SK-N-SH (cell line): Measurements from ENCODE around the gene ALDH1L1. TPM values are rescaled to one million over a fixed set of nuclear protein-coding genes. Genes with fewer than 3 reads are reported as not detected.

Source experiments
- CTCF ChIA-PET: fragments of 300-600, 350-600 bp; formaldehyde crosslinking; extraction: SDS; loops from one replicate; lab custom pipeline; 2021; lab: Yijun Ruan, JAX
- POLR2A ChIA-PET: fragments of 350-600 bp; sonication (Branson Sonifier 250); formaldehyde crosslinking; extraction: SDS; loops from one replicate; lab custom pipeline; 2020; ENCODE audit warnings: antibody characterized with exemption, inconsistent platforms; lab: Yijun Ruan, JAX
- DNase-seq: peaks from one replicate; pipeline ENCODE4 v3.0.0; 2012
- H2AFZ ChIP-seq: fragments of 200-600 bp; sonication (generic); 2 replicates; pipeline ENCODE4 v1.8.1; 2016; ENCODE audit warnings: antibody characterized with exemption, mild to moderate bottlenecking, low read depth
- H3F3A ChIP-seq: fragments of 200-600 bp; sonication (generic); replicated peaks from 2 replicates; pipeline ENCODE3; 2016; ENCODE audit warnings: antibody characterized with exemption, mild to moderate bottlenecking; ENCODE audit not compliant: insufficient read depth
- H3K27ac ChIP-seq, 2 experiments: fragments of 200-500 bp in 1 of 2; fragments of 200-600 bp in 1 of 2; sonication (Bioruptor generic) in 1 of 2; sonication (generic), shearing (Covaris generic) in 1 of 2; 2 replicates each; pipeline versions ENCODE4 v1.5.1 to v1.6.1; 2014 to 2016; ENCODE audit warnings: low read depth in 2 of 2, inconsistent platforms in 1 of 2, low read length in 1 of 2, mild to moderate bottlenecking in 1 of 2, mixed read lengths in 1 of 2
- H3K27me3 ChIP-seq: fragments of 200-600 bp; sonication (generic), shearing (Covaris generic); 2 replicates; pipeline ENCODE4 v1.6.1; 2016; ENCODE audit warnings: mixed run types; ENCODE audit not compliant: insufficient read depth
- H3K36me3 ChIP-seq, 2 experiments: fragments of 200-500 bp in 1 of 2; fragments of 200-600 bp in 1 of 2; sonication (Bioruptor generic) in 1 of 2; sonication (generic) in 1 of 2; replicated peaks in 1 of 2; 2 replicates each; pipeline versions ENCODE3 to v1.5.1; 2014 to 2016; ENCODE audit warnings: low read length in 1 of 2, mild to moderate bottlenecking in 1 of 2; ENCODE audit not compliant: insufficient read depth in 2 of 2, control insufficient read depth in 1 of 2
- H3K4me1 ChIP-seq, 2 experiments: fragments of 200-500 bp in 1 of 2; fragments of 200-600 bp in 1 of 2; sonication (Bioruptor generic) in 1 of 2; sonication (generic), shearing (Covaris generic) in 1 of 2; 2 replicates each; pipeline versions ENCODE4 v1.5.1 to v1.6.1; 2014 to 2016; ENCODE audit warnings: low read depth in 1 of 2, low read length in 1 of 2, mixed run types in 1 of 2; ENCODE audit not compliant: insufficient read depth in 2 of 2, control insufficient read depth in 1 of 2
- H3K4me2 ChIP-seq: fragments of 200-600 bp; sonication (generic), shearing (Covaris generic); 2 replicates; pipeline ENCODE4 v1.6.1; 2017; ENCODE audit warnings: mixed run types
- H3K4me3 ChIP-seq, 2 experiments: fragments of 200-500 bp in 1 of 2; fragments of 200-600 bp in 1 of 2; sonication (Bioruptor generic) in 1 of 2; sonication (generic), shearing (Covaris generic) in 1 of 2; 2 replicates each; pipeline versions ENCODE4 v1.5.1 to v1.8.1; 2014 to 2016; ENCODE audit warnings: low read depth in 2 of 2, inconsistent platforms in 1 of 2, low read length in 1 of 2, mild to moderate bottlenecking in 1 of 2, mixed read lengths in 1 of 2, moderate library complexity in 1 of 2
- H3K79me2 ChIP-seq: fragments of 200-600 bp; sonication (generic); 2 replicates; pipeline ENCODE4 v1.8.1; 2017; ENCODE audit warnings: mild to moderate bottlenecking; ENCODE audit not compliant: insufficient read depth
- H3K9ac ChIP-seq: fragments of 200-600 bp; sonication (generic); 2 replicates; pipeline ENCODE4 v1.6.1; 2017; ENCODE audit warnings: mixed run types
- H3K9me2 ChIP-seq: fragments of 200-600 bp; sonication (generic); 2 replicates; pipeline ENCODE4 v1.6.1; 2017; ENCODE audit warnings: mixed run types
- H3K9me3 ChIP-seq: fragments of 200-600 bp; sonication (generic); 2 replicates; pipeline ENCODE4 v1.6.1; 2017; ENCODE audit warnings: mixed run types, mild to moderate bottlenecking, moderate library complexity
- H4K20me1 ChIP-seq: fragments of 200-600 bp; sonication (generic); 2 replicates; pipeline ENCODE4 v1.6.1; 2017; ENCODE audit warnings: mild to moderate bottlenecking, mixed run types; ENCODE audit not compliant: insufficient read depth
- CHD2 ChIP-seq: fragments of 150-350 bp; IDR thresholded peaks from 2 replicates; pipeline ENCODE4 v1.6.1; 2018; ENCODE audit warnings: low read length; ENCODE audit not compliant: partially characterized antibody
- ELF1 ChIP-seq: IDR thresholded peaks from 2 replicates; pipeline ENCODE4 v1.4.0; 2012
- EZH2phosphoT487 ChIP-seq: fragments of 200-600 bp; sonication (generic); IDR thresholded peaks from 2 replicates; pipeline ENCODE4 v1.6.1; 2017; ENCODE audit warnings: low read depth, mixed run types, mild to moderate bottlenecking, antibody characterized with exemption, moderate library complexity, borderline replicate concordance
- FOXM1 ChIP-seq: IDR thresholded peaks from 2 replicates; pipeline ENCODE4 v1.4.0; 2012; ENCODE audit warnings: low read depth, mild to moderate bottlenecking
- GABPA ChIP-seq: IDR thresholded peaks from 2 replicates; pipeline ENCODE4 v1.4.0; 2012; ENCODE audit warnings: low read depth, mild to moderate bottlenecking
- GATA2 ChIP-seq: sonication (generic); formaldehyde crosslinking; IDR thresholded peaks from 2 replicates; pipeline ENCODE4 v1.5.0; 2020; ENCODE audit warnings: mild to moderate bottlenecking, missing genetic modification reagents
- IRF3 ChIP-seq: fragments of 150-350 bp; IDR thresholded peaks from 2 replicates; pipeline ENCODE4 v1.6.1; 2016; ENCODE audit warnings: mild to moderate bottlenecking, low read depth, low read length
- JUND ChIP-seq: IDR thresholded peaks from 2 replicates; pipeline ENCODE4 v1.4.0; 2012
- NFIC ChIP-seq: IDR thresholded peaks from 2 replicates; pipeline ENCODE4 v1.4.0; 2012; ENCODE audit warnings: borderline replicate concordance
- POLR2AphosphoS5 ChIP-seq: IDR thresholded peaks from 2 replicates; pipeline ENCODE4 v1.6.1; 2012; ENCODE audit warnings: low read depth, low read length
- RCOR1 ChIP-seq: fragments of 150-350 bp; IDR thresholded peaks from 2 replicates; pipeline ENCODE4 v1.6.1; 2017; ENCODE audit warnings: antibody characterized with exemption, low read length
- RFX5 ChIP-seq: IDR thresholded peaks from 2 replicates; pipeline ENCODE4 v1.6.1; 2012; ENCODE audit warnings: mild to moderate bottlenecking, improper control_type of control experiment, low read length
- RXRA ChIP-seq: IDR thresholded peaks from 2 replicates; pipeline ENCODE4 v1.4.0; 2012; ENCODE audit warnings: low read depth, mild to moderate bottlenecking, borderline replicate concordance
- SMC3 ChIP-seq: IDR thresholded peaks from 2 replicates; pipeline ENCODE4 v1.6.1; 2012; ENCODE audit warnings: low read depth, low read length, improper control_type of control experiment
- TAF1 ChIP-seq: IDR thresholded peaks from 2 replicates; pipeline ENCODE4 v1.6.1; 2012; ENCODE audit warnings: low read depth, mild to moderate bottlenecking, low read length, moderate library complexity, borderline replicate concordance
- TEAD4 ChIP-seq: IDR thresholded peaks from 2 replicates; pipeline ENCODE4 v1.4.0; 2012; ENCODE audit warnings: mild to moderate bottlenecking, borderline replicate concordance; ENCODE audit not compliant: insufficient read depth
- USF2 ChIP-seq: fragments of 150-350 bp; IDR thresholded peaks from 2 replicates; pipeline ENCODE4 v1.6.1; 2017; ENCODE audit warnings: antibody characterized with exemption, low read length, low read depth, borderline replicate concordance
- WGBS: methylation state at CpG from one replicate; pipeline ENCODE4 v1.1.6; 2017; ENCODE audit warnings: low lambda C conversion rate; 5-methylcytosine and 5-hydroxymethylcytosine counted together
- polyA plus RNA-seq, 3 experiments: library from polyadenylated mRNA; depleted of rRNA; stranded (reverse); fragments of >200 nt; gene quantifications; 2 replicates each; pipeline ENCODE4 v1.2.3, GENCODE V29; 2012
- TF ChIP-seq, protein P1 (sequence below): IDR thresholded peaks from 2 replicates; pipeline ENCODE4 v1.6.1; 2012; ENCODE audit warnings: mild to moderate bottlenecking, low read depth, low read length, moderate library complexity
- TF ChIP-seq, protein P2 (sequence below): IDR thresholded peaks from 2 replicates; pipeline ENCODE4; 2012
- TF ChIP-seq, protein P3 (sequence below): IDR thresholded peaks from 2 replicates; pipeline ENCODE4 v1.4.0; 2012; ENCODE audit warnings: low read depth, borderline replicate concordance

Gene ALDH1L1
- polyA plus RNA-seq, 1 of the 3 experiments (the other 2 are of a cell fraction) = not detected

DNA sequence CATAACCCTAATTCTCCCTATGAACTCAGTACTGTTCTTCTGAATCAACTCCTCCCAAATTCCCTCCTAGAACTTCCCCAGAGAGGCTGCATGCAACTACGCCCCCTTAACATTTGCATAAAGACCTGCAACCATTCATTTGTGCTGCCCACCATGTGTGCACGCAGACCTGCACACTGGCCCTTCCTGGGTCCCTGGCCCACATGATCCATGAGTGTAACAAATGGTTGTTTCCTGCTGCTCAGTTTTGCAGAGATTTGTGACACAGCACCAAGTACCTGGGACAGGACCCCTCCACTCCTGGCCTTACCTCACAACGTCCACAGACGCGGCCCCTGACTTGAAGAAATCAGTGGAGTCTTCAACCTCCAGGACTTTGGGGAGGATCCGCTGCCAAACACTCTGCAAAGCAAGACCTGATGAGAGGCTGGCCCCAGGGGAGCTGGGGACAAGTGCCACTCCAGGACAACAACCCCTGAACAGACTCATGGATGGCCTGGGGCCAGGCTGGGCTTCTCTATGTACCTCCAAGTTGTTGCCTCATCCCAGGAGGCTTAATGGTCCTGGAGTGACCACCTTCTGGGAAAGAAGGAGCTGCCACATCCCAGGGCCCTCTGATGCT lies 33.8 kb downstream of the ALDH1L1 start:
- H3K4me1 ChIP-seq = no peaks in the 10 kb centered on the region
- WGBS = 69% methylated on average over 6 of the region's 6 CpGs
- TF ChIP-seq NFIC (no peak), USF2 (no peak), CHD2 (no peak), ELF1 (no peak), TAF1 (no peak), RFX5 (no peak)
- TF ChIP-seq, protein P1, sequence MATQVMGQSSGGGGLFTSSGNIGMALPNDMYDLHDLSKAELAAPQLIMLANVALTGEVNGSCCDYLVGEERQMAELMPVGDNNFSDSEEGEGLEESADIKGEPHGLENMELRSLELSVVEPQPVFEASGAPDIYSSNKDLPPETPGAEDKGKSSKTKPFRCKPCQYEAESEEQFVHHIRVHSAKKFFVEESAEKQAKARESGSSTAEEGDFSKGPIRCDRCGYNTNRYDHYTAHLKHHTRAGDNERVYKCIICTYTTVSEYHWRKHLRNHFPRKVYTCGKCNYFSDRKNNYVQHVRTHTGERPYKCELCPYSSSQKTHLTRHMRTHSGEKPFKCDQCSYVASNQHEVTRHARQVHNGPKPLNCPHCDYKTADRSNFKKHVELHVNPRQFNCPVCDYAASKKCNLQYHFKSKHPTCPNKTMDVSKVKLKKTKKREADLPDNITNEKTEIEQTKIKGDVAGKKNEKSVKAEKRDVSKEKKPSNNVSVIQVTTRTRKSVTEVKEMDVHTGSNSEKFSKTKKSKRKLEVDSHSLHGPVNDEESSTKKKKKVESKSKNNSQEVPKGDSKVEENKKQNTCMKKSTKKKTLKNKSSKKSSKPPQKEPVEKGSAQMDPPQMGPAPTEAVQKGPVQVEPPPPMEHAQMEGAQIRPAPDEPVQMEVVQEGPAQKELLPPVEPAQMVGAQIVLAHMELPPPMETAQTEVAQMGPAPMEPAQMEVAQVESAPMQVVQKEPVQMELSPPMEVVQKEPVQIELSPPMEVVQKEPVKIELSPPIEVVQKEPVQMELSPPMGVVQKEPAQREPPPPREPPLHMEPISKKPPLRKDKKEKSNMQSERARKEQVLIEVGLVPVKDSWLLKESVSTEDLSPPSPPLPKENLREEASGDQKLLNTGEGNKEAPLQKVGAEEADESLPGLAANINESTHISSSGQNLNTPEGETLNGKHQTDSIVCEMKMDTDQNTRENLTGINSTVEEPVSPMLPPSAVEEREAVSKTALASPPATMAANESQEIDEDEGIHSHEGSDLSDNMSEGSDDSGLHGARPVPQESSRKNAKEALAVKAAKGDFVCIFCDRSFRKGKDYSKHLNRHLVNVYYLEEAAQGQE = no peak
- TF ChIP-seq, all 33 proteins: peak for 0
- Histone ChIP-seq H3K9me2 (no peaks in the 10 kb centered on the region), H2AFZ (no peak overlapping the region), H3K27ac (no peak overlapping the region), H3K4me3 (no peak overlapping the region), H3K79me2 (no peaks in the 10 kb centered on the region), H4K20me1 (no peaks in the 10 kb centered on the region), H3K36me3 (no peaks in the 10 kb centered on the region), H3F3A (no peaks in the 10 kb centered on the region), H3K9ac (no peak overlapping the region), H3K9me3 (no peaks in the 10 kb centered on the region), H3K27me3 (peaks cover 14% of the 10 kb centered on the region; the same call in 1 of the 2 replicates), H3K4me2 (no peak overlapping the region)
- CTCF ChIA-PET = interaction anchor here (8.2 kb wide), 1 partner anchor 14 kb away, joined by 72 read pairs; no protein-coding TSS in a partner anchor
- DNase-seq = no peak
- POLR2A ChIA-PET = no interaction called here

DNA sequence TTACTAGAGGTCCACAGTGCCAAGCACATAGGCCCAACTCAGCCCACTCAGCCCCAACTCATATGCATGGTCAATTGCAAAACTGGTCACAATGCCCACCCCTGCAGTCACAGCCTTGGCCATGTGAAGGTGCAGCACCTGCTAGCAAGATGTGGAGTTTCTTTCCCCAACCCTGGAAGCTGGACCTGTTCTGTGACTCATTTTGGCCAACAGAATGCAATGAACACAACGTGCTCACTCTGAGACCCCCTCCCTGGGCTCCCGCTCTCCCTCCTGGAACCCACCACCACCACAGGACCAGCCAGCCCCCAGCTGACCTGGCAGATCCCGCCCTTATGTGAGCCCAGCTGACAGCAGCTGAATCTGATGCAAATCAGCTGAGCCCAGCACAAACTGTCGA lies 34.4 kb downstream of the ALDH1L1 start:
- Histone ChIP-seq H4K20me1 (no peaks in the 10 kb centered on the region), H3F3A (no peaks in the 10 kb centered on the region), H3K4me3 (no peak overlapping the region), H3K9me3 (no peaks in the 10 kb centered on the region), H3K36me3 (no peaks in the 10 kb centered on the region), H3K79me2 (no peaks in the 10 kb centered on the region), H3K4me1 (no peaks in the 10 kb centered on the region), H3K27ac (no peak overlapping the region), H2AFZ (no peak overlapping the region), H3K27me3 (peaks cover 14% of the 10 kb centered on the region; the same call in 1 of the 2 replicates), H3K4me2 (no peak overlapping the region), H3K9ac (no peak overlapping the region), H3K9me2 (no peaks in the 10 kb centered on the region)
- ChIA-PET CTCF (interaction anchor here (0.8 to 8.2 kb wide), 2 partner anchors 13 kb away, joined by 3 to 72 read pairs; no protein-coding TSS in a partner anchor), POLR2A (no interaction called here)
- DNase-seq = no peak
- WGBS = 22% methylated on average over 4 of the region's 4 CpGs
- TF ChIP-seq RCOR1 (no peak), TEAD4 (no peak), SMC3 (no peak), GATA2 (CRISPR knock-in tag) (no peak), FOXM1 (no peak), EZH2phosphoT487 (no peak), JUND (no peak), RXRA (no peak), IRF3 (no peak), GABPA (no peak), POLR2AphosphoS5 (no peak)
- TF ChIP-seq, protein P2, sequence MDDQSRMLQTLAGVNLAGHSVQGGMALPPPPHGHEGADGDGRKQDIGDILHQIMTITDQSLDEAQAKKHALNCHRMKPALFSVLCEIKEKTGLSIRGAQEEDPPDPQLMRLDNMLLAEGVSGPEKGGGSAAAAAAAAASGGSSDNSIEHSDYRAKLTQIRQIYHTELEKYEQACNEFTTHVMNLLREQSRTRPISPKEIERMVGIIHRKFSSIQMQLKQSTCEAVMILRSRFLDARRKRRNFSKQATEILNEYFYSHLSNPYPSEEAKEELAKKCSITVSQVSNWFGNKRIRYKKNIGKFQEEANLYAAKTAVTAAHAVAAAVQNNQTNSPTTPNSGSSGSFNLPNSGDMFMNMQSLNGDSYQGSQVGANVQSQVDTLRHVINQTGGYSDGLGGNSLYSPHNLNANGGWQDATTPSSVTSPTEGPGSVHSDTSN = no peak
- TF ChIP-seq, protein P3, sequence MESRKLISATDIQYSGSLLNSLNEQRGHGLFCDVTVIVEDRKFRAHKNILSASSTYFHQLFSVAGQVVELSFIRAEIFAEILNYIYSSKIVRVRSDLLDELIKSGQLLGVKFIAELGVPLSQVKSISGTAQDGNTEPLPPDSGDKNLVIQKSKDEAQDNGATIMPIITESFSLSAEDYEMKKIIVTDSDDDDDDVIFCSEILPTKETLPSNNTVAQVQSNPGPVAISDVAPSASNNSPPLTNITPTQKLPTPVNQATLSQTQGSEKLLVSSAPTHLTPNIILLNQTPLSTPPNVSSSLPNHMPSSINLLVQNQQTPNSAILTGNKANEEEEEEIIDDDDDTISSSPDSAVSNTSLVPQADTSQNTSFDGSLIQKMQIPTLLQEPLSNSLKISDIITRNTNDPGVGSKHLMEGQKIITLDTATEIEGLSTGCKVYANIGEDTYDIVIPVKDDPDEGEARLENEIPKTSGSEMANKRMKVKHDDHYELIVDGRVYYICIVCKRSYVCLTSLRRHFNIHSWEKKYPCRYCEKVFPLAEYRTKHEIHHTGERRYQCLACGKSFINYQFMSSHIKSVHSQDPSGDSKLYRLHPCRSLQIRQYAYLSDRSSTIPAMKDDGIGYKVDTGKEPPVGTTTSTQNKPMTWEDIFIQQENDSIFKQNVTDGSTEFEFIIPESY = no peak
